Measurements from ENCODE around the gene PSMB4.
"Not testable (repeated sequence)": the region's sequence is repeated elsewhere in the genome, so short reads cannot be mapped to it uniquely, and the experiment has no call there.

Gene PSMB4

DNA sequence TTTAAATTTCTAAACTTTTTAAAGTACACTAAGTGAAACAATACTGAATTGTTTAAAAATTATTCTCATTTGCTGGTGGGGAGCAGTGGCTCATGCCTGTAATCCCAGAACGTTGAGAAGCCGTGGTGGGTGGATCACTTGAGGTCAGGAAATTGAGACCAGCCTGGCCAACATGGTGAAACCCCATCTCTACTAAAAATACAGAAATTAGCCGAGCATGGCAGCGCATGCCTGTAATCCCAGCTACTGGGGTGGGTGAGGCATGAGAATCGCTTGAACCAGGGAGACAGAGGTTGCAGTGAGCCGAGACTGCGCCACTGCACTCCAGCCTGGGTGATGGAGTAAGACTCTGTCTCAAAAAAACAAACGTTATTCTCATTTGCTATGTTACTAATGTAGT, 38.0 kb downstream of the PSMB4 start:
- DNase-seq (ENCODE audit: low read depth in 2 of 2), result not testable (repeated sequence)

GRCh38 chr1:151443846-151444782, 44.7 kb downstream of the PSMB4 start:
- peak in 1 of 2 donors; percentile 45 for DNase-seq (ENCODE audit: low read depth in 2 of 2)

DNA sequence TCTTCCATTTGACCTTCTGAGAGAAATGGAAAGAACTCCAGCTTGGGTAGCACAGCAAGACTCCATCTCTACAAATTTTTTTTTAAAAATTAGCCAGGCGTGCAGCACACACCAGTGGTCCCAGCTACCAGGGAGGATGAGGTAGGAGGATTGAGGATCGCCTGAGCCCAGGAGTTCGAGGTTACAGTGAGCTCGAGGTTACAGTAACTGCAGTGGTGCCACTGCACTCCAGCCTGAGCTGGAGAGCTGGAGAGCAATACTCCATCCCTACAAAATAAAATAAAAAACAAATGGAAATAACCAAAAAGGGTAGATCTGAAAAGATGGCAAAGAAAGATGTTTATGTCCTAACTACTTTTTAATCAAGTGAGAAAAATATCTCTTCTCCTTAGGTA, 45.4 kb downstream of the PSMB4 start:
- DNase-seq (ENCODE audit: low read depth in 2 of 2), result no peak

DNA sequence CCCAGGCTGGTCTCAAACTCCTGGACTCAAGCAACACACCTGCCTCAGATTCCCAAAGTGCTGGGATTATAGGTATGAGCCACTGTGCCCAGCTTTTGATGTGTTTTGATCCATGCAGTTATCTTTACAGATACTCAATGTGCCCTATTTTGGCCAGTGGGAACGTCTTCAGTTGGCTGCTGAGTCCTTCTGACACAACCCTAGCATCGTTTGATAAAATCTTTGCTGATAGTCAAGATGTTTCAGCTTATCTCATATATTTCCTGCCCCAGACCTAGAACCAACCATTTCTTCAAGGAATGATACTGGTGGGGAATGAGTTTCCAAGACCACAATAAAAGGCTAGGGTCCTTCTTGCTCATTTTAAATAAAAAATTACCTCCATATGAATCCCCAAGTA, 48.3 kb downstream of the PSMB4 start:
- DNase-seq (ENCODE audit: low read depth in 2 of 2), result no peak

Data from activated CD8-positive, alpha-beta memory T cell treated with anti-CD3 and anti-CD28 coated beads for 4 hours (primary cell).